GM18520 (cell line): ENCODE data around the gene C10orf88.
"Not testable (repeated sequence)": the region's sequence is repeated elsewhere in the genome, so short reads cannot be mapped to it uniquely, and the experiment has no call there.

ENCODE experiments used
- ATAC-seq: cut with Tn5 transposase; IDR thresholded peaks from one replicate; pipeline ENCODE4 v1.9.1; 2021; ENCODE audit not compliant: unreplicated experiment

Gene C10orf88

GRCh38 chr10:122962405-122962804 lies 8.4 kb upstream of the C10orf88 start:
- ATAC-seq = no peak

DNA sequence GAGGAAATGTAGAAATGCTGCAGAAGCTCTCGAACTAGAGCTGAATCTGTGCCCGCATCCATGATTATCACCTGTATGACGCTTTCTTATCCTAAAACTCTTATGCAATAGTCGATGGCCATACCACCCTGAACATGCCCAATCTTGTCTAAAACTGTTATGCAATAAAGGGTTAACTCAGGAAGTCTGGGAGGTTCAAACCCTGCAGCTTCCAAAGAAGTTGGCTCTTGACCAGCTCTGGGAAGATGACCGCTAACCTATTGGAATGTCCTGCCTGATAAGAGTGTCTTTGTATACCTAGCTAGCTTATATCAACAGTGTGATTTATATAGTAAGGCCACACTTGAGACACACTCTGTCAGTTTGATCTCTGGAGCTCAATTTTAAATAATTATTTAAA lies 3.4 kb upstream of the C10orf88 start:
- no peak for ATAC-seq

- no peak for ATAC-seq
Observed at GRCh38 chr10:122955892-122956291, 1.9 kb upstream of the C10orf88 start.

GRCh38 chr10:122954731-122955050 lies 664 bp upstream of the C10orf88 start:
- no peak for ATAC-seq

GRCh38 chr10:122949296-122949695 lies 4.7 kb downstream of the C10orf88 start:
- ATAC-seq = no peak

GRCh38 chr10:122939856-122940543 lies 14.0 kb downstream of the C10orf88 start:
- no peak for ATAC-seq

GRCh38 chr10:122939133-122939855 lies 14.7 kb downstream of the C10orf88 start:
- ATAC-seq = no peak

DNA sequence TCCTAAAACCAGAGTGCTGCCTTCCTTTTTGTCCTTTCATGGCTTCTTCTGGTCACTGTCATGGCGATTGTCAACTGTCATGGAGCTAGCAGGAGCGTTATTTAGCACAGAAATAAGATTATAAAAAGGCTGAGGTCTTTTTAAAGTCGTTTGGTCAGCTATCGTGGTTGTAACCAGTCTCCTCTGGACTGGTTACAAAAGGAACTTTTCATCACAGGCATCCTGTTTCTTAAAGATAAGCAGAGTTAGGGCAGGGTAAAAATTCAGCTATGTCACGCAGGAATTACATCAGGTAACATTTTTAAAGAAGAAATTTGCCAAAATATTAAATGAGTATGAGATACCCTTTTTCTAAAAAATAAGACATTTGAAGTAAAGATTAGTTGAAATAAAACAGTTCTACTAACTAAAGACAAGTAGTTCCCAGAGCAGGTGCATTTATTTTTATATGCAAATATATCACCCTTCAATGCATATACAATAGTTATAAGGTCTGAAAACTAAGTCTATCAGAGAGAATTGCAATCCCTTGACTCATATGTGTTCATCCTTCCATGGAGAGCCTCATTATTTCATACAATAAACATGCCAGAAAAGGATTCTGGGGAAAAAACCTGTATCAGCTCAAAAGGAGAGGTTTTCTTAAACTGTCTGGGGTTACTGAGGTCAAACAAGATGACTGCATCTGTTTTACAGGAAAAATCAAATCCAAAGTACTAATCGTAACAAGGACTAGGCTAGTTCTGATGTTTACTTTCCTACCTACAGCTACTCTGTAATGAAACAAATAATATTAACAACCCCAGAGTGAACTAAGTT lies 22.7 kb downstream of the C10orf88 start:
- ATAC-seq = no peak

DNA sequence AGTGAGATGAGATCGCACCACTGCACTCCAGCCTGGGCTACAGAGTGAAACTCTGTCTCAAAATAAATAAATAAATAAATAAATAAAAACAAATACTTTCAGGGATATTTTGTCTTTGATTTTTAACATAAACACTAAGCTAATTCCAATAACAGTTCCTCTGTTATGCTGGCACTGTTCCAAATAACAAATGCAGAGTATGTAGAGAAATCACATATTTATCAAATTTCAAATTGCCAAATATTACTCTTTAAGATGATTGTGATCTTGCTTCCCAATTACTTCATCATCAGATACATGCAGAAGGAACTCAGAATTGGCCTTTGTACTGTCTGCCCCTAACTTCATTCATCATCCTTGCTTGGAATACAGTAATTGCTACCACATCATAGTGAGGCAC lies 23.9 kb downstream of the C10orf88 start:
- no peak for ATAC-seq

DNA sequence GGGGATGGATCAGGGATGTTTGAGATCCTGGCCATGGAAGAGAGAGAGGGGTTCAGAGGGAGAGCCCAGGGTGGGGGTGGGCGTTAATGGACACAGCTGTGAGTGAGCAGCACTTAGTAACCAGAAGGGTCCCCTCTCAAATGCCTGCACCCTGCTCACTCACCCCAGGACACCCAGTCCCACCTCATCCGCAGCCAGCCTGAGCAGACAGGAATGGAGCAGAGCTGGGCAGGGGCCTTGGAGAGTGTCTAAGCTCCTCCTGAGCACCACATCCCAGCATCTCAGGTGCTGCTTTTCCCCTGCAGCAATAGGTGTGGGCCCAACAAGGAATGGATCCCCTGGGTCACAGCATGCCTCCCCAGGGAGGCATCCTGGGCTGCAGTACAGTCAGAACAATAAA lies 38.3 kb downstream of the C10orf88 start:
- no peak for ATAC-seq

GRCh38 chr10:122911889-122912484 lies 42.0 kb downstream of the C10orf88 start:
- ATAC-seq = no peak

DNA sequence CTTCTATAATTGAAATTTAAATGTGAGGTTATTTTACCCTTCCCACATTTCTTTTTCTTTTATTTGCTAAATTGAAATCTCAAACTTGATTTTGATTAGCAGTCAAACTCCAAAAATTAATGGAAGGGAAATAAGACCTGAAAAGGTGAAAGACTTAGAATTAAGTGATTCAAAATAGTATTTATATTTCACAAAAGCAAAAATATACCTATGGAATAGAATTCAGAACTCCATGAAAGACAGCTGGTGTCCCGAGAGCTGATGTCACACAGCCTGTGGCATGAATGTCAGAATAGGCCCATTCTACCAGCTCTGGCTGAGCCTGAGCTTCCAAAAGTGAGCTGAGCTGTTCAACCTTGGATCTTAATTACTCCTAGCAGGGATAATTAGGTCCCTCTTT lies 43.7 kb downstream of the C10orf88 start, which contains the start of gene FAM24A:
FAM24A (plus strand) TSS at position 301 of the 400 bp plus-strand sequence. CDS start 1,025 bp downstream, outside the sequence.
- ATAC-seq = no peak

DNA sequence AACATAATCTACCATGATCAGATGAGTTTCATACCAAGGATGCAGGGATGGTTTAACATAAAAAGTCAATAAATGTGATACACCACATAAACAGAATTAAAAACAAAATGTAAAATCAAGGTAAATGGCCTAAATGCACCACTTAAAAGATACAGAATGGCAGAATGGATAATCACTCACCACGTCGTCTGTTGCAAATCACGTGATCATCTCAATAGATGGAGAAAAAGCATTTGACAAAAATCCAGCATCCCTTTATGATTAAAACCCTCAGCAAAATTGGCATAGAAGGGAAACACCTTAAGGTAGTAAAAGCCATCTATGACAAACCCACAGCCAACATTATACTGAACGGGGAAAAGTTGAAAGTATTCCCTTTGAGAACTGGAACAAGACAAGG lies 50.2 kb downstream of the C10orf88 start:
- ATAC-seq = not testable (repeated sequence)

DNA sequence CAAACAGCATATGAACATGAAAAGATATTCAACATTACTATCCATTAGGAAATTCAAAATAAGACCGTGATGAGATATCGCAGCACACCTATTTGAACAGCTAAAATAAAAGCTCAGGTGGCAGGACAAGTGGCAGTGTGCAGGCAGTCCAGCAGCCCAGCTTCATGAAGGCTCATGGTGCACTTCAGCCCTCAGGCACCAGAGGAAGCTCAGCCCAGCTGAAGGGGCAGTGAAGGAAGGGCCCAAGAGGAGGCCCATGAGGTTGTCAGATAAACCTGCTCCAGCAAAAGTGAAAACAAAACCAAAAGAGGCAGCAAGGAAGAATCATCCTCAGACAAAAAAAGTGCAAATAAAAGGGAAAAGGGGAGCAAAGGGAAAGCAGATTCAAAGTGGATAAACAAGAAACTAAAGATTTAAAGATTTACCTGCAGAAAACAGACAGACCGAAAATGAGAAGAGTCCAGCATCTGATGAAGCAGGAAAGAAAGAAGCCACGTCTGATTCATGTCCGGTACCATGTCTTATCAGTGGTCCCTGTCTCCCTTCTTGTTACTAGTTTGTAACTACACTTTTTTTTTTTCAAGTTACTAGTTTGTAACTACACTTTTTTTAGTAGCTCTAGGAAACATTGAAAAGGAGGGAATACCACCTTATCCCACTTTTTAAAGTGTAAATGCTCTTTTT lies 59.6 kb downstream of the C10orf88 start:
- no peak for ATAC-seq

DNA sequence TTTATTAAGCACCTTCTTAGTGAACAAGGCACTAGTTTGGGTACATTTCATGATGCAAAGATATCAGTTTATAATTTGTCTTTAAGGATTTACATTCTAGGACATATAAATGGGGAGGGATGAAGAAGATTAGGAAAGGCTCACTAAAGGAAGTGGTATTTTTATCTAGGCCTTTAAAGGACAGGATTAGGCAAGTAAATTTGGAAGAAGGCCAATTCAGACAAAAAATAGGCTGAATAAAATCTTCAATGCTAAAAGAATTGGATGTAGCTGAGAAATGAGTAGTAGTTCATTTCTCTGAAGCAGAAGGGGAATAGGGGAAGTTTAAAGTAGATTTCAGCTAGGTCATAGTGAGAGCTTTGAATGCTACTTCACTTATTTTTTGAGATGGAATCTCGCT lies 69.9 kb downstream of the C10orf88 start:
- ATAC-seq = no peak

DNA sequence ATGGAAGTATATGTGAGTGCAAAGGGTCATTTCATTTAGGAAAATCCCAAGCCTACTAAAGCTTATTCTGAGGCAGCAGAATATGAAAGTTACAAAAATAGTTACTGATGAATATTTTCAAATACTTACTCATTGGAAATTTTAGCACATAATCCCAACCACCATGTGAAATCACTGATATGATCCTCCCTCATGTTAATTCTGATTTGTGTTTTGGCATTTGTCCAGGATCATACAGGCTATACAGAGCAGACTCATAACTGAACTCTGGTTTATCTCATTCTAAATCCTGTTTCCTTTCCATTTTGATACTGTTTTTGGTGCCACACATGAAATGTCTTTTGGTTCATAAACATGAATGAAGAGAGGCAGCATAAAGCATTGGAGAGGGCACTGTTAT lies 71.3 kb downstream of the C10orf88 start:
- no peak for ATAC-seq
